SJCRH30 (cell line): Measurements from ENCODE around the gene PAM. TPM values are rescaled to one million over a fixed set of nuclear protein-coding genes. Genes with fewer than 3 reads are reported as not detected.
A peak's percentile ranks its signal among the peaks of the same experiment; 100 is the strongest.

Source experiments
- DNase-seq, 2 experiments: peaks; one replicate each; pipeline ENCODE4 v3.0.0-alpha.2; 2015 to 2020
- H3K27ac ChIP-seq: fragments of 250-450 bp; sonication (Bioruptor Pico); 2 replicates; pipeline ENCODE4 v1.5.1; 2020; ENCODE audit warnings: mild to moderate bottlenecking, moderate library complexity
- H3K27me3 ChIP-seq: fragments of 250-450 bp; sonication (Bioruptor Pico); 2 replicates; pipeline ENCODE4 v1.5.1; 2020; ENCODE audit warnings: mild to moderate bottlenecking, moderate library complexity
- H3K36me3 ChIP-seq: fragments of 250-450 bp; sonication (Bioruptor Pico); 2 replicates; pipeline ENCODE4 v1.5.1; 2020; ENCODE audit warnings: mild to moderate bottlenecking, moderate library complexity
- H3K4me1 ChIP-seq: fragments of 250-450 bp; sonication (Bioruptor Pico); 2 replicates; pipeline ENCODE4 v1.5.1; 2020; ENCODE audit warnings: mild to moderate bottlenecking, moderate library complexity
- H3K4me3 ChIP-seq: fragments of 250-450 bp; sonication (Bioruptor Pico); 2 replicates; pipeline ENCODE4 v1.5.1; 2020; ENCODE audit warnings: mild to moderate bottlenecking, moderate library complexity
- H3K9me3 ChIP-seq: fragments of 250-450 bp; sonication (Bioruptor Pico); replicated peaks from 2 replicates; pipeline ENCODE4 v1.5.1; 2020; ENCODE audit warnings: mild to moderate bottlenecking, moderate library complexity
- total RNA-seq: library from RNA; depleted of rRNA; stranded (reverse); fragments of >200 nt; shearing (Covaris generic); gene quantifications from 2 replicates; pipeline ENCODE4 v1.2.3, GENCODE V29; 2014

The PAM gene
- total RNA-seq, 1 experiment from 2014 or later: 144 TPM

DNA sequence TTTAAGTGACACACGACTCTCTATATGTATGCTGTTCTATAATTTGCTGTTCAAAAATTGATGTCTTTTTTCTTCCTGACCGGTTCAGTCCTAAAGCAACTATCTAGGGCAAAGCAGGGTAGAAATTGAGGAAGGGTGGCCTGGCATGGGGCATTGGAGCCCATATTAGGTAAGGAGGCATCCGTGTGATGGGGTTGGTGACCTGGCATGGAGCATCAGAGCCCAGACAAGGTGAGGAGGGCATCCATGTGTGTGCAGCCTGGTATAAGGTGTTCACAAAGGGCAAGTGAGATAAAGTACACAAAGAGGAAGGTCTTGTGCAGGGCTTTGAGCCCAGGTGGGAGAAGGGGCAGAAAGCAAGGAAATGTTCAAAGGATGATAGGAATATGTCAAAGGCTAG lies 104.9 kb downstream of the PAM start:
- no peaks in the 10 kb centered on the region for H3K4me1 ChIP-seq
- no peak overlapping the region for H3K4me3 ChIP-seq
- H3K36me3 ChIP-seq: no peaks in the 10 kb centered on the region
- DNase-seq: no peak
- H3K9me3 ChIP-seq: no peaks in the 10 kb centered on the region
- H3K27ac ChIP-seq: no peak overlapping the region
- no peaks in the 10 kb centered on the region for H3K27me3 ChIP-seq

DNA sequence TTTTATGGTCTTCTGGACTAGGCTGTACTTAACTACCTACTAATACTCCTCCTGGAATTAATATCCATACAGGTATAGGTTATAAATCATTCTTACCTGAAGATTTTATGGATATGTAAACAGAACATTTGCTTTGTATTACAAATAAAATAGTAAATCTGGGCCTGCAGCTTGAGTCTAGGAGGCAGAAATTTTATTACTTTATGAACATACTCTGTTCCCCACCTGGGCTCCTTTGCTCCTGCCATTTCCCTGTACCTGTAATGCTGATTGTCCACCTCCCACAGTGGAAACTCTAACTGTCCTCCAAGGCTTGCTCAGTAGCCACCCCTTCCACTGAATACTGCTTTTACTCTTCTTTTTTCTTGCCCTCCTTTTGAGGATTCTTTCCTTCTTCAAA lies 108.0 kb downstream of the PAM start:
- Histone ChIP-seq H3K27me3 (no peaks in the 10 kb centered on the region), H3K4me1 (no peaks in the 10 kb centered on the region), H3K9me3 (no peaks in the 10 kb centered on the region), H3K27ac (no peak overlapping the region), H3K4me3 (no peak overlapping the region), H3K36me3 (no peaks in the 10 kb centered on the region)
- no peak for DNase-seq

DNA sequence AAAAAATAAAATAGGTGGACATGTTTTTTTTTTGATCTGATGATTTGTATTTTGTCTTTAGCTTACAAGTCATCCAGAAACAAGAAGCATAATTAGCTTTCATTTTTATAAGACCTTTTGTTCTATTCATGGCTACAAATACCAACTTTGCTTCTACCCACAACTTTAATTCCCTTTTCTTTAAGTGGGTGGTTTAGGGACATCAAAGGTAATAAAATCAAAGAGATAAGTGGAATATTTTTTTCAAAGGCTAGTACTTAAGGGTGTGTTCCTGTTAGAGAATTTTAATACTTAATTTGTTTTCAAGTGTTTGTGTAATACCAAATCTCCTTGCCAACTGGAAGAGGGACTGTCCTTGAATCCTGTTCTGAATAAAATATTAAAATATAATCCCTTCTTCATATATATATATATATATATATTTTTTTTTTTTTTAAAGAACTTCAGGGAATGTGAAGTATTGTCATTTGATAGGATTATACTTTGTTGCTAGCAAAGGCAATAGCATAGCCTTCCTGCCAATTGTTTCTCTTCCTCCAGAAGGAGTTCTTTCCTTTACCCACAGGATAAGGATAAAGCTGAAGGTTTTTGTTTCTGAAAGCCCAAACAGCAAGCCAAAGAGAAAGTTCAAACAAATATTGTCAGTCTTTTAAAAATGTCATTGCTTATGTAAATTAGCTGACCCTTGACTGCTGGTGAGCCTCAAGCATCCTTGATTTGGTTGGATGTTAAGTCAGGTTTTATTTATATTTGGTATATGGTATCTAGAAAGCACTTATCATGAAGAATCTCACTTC lies 108.9 kb downstream of the PAM start:
- H3K27me3 ChIP-seq: no peaks in the 10 kb centered on the region
- no peak overlapping the region for H3K27ac ChIP-seq
- H3K4me1 ChIP-seq: no peaks in the 10 kb centered on the region
- no peaks in the 10 kb centered on the region for H3K36me3 ChIP-seq
- H3K9me3 ChIP-seq: no peaks in the 10 kb centered on the region
- DNase-seq: no peak
- H3K4me3 ChIP-seq: no peak overlapping the region

DNA sequence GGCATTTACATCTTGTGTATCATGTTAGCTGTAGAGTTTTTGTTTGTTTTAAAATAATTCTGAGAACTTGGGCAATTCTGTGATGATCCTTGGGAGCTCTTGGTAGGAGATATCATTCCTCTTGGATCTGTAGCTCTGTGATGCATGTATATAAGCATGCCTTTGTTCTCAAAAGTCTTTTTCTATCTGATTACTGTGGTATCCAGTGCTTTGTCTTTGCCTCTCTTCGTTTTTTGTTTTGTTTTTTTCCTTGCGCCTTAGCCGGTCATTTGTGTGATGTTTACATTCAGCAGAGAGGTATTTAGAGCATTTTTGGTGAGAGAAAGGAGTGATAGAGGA lies 110.0 kb downstream of the PAM start:
- DNase-seq: no peak
- peak overlapping the region; percentile 81 for H3K27ac ChIP-seq
- peak overlapping the region; percentile 71 for H3K4me3 ChIP-seq
- H3K4me1 ChIP-seq: no peaks in the 10 kb centered on the region
- H3K36me3 ChIP-seq: 0 out of 2 replicates have a peak, but pooled peaks cover 3% of the 10 kb centered on the region
- no peaks in the 10 kb centered on the region for H3K9me3 ChIP-seq
- H3K27me3 ChIP-seq: no peaks in the 10 kb centered on the region

DNA sequence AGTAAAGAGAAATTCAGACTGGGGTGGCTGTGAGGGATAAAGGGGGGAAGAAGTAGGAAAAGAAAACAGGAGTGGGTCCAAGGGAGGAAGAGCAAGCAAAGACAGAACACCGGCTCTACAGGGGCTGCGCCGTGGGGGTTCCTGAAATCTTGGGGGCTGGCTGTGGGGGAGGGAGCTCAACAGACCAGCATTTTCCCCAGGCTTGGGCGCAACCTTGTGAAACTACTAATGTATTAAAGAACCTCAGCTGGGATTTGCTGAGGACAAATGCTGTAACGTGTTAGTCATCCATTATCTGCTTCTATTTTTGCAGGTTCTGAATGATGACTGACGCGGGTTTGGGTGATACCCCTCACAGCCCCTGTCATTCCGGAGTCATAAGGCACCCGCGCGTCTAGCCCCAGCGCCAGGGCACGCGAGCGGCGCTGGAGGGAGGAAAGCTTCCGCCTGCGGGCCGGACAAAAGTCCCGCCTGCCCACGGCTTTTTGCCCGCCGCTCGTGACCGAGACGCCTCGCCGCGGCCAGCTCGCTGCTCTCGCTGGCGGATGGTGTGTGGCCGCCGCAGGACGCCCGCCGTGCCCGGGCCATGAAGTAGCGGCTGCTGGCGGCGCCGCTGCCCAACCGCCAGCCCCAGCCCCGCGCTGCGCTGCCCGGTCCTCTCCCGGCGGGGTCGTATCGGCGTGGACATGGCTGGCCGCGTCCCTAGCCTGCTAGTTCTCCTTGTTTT lies 110.6 kb downstream of the PAM start:
- DNase-seq: peak; percentile 72 to 74
- peak overlapping the region; percentile 71 for H3K4me3 ChIP-seq

DNA sequence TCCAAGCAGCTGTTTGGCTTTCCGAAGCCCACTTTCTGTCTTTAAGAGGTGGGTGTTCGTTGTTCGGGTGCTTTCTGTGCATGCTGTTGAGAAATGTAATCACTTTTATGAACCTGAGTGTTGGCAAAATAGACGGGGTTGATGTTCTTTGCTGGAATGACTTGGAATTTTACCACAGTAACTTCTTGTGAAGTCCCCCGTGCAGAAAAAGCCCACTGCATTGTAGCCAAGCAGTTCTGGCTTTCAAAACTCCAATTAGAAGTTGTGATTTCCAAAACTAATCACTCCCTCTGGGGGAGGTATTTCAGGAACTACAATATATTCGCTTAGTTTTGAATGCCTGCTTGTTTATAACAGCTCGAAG lies 111.1 kb downstream of the PAM start:
- Histone ChIP-seq H3K4me3 (peak overlapping the region; percentile 71), H3K27ac (peak overlapping the region; percentile 81)

More for the DNA sequence above, 110.6 kb downstream of the PAM start:
- Histone ChIP-seq H3K36me3 (0 out of 2 replicates have a peak, but pooled peaks cover 3% of the 10 kb centered on the region), H3K9me3 (no peaks in the 10 kb centered on the region), H3K27ac (peak overlapping the region; percentile 81), H3K27me3 (no peaks in the 10 kb centered on the region), H3K4me1 (no peaks in the 10 kb centered on the region)

DNA sequence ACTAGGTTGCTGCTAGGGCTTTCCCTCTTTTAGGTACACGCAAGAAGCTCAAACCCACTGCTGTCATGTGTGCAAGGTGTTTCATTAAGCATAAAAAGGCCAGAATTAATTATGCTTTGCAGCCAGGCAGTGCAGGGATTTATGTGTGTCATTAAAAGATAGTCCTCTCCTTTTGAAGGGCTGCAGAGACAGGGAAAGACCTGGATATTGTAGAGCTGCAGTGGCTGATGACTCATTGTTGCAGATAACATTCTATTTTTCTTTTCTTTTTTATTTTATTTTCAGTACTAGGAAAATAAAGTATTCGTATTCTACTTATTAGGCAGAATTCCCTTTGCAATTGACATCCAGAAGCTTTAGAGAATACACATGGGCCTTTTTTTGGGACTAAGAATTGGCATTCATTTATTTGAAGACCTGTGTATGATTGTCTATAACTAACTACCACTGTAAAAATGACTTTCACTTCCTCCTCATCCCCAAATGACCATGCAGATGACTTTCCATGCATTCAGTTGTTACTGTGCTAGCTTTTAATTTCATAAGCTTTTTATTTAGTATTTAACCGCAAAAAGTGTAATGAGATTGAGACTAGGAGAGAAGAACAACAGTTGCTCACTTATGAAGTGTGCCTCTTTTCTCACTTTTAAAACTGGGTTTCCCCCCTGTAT lies 113.0 kb downstream of the PAM start:
- H3K4me1 ChIP-seq: no peaks in the 10 kb centered on the region
- no peaks in the 10 kb centered on the region for H3K27me3 ChIP-seq
- no peak overlapping the region for H3K4me3 ChIP-seq
- H3K36me3 ChIP-seq: 0 out of 2 replicates have a peak, but pooled peaks cover 3% of the 10 kb centered on the region
- no peak for DNase-seq
- no peaks in the 10 kb centered on the region for H3K9me3 ChIP-seq
- H3K27ac ChIP-seq: no peak overlapping the region

More for the DNA sequence above, 111.1 kb downstream of the PAM start:
- no peak for DNase-seq
- Histone ChIP-seq H3K27me3 (no peaks in the 10 kb centered on the region), H3K36me3 (0 out of 2 replicates have a peak, but pooled peaks cover 3% of the 10 kb centered on the region), H3K9me3 (no peaks in the 10 kb centered on the region), H3K4me1 (no peaks in the 10 kb centered on the region)

DNA sequence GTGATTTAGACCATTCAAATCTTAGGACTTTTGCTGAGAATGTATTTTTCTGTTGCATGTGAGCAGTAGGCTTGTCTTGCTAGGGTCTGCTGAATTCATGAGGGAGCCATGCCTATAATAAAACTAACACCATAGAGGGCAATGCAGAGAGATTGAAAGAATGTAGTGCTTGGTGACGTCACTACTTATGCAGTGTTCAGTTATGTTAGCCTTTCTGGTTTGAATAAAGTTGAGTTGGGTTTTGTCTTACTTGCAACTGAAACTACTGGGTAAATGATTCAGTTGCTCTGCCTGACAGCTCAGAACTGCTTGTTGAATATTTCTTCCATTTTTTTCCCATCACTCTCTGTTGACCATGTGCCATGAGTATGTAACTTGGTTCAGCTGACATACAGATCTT lies 114.1 kb downstream of the PAM start:
- Histone ChIP-seq H3K27ac (no peak overlapping the region), H3K4me3 (no peak overlapping the region), H3K4me1 (no peaks in the 10 kb centered on the region), H3K9me3 (0 out of 2 replicates have a peak, but pooled peaks cover 5% of the 10 kb centered on the region), H3K27me3 (no peaks in the 10 kb centered on the region), H3K36me3 (0 out of 2 replicates have a peak, but pooled peaks cover 3% of the 10 kb centered on the region)
- DNase-seq: no peak

DNA sequence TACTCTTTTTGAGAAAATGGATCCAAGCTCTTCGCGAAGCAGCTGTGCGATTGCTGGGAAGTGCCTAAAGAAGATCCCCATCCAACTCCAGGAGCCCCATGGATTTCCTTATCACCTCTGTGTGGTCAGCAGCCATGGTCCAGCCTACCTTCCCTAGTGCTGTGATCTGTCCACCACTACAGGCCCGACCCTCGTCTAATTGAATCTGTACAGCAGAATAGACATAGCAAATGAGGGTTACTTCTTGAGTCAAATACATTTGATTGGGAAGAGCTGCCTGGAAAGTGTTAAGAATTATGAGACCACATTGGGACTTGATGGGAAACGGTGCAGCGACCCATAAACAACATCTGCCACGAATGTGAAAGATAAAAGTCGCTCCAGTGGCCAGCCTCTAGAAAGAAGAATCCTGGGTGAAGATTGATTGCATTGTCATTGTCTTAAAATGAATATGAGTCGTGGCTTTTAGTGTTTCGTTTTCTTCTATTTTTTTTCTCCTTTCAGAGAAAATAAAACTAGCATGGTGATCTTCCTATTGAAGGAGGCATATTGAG lies 118.4 kb downstream of the PAM start:
- Histone ChIP-seq H3K4me3 (no peak overlapping the region), H3K27me3 (no peaks in the 10 kb centered on the region), H3K27ac (no peak overlapping the region), H3K36me3 (0 out of 2 replicates have a peak, but pooled peaks cover 5% of the 10 kb centered on the region), H3K9me3 (0 out of 2 replicates have a peak, but pooled peaks cover 6% of the 10 kb centered on the region), H3K4me1 (no peaks in the 10 kb centered on the region)
- no peak for DNase-seq

DNA sequence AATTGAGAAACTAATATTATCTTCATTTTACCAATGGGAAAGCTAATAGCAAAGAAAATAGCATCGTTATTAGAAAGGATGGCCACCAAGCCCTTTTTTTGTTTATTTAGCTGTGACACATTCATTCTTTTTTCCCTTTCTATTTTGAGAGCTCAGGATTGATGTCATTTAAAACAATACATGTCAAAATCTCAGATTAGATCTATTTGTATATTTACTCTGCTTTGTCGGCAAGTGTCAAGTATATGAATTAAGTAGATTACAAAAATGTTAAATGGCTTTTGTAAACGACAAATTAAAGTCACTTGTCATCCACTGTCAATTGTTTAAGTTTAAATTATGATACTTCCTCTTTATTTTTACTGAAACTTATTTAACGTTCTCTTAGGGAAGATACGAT lies 118.9 kb downstream of the PAM start:
- Histone ChIP-seq H3K27ac (no peak overlapping the region), H3K36me3 (0 out of 2 replicates have a peak, but pooled peaks cover 5% of the 10 kb centered on the region), H3K4me3 (no peak overlapping the region), H3K27me3 (no peaks in the 10 kb centered on the region), H3K9me3 (0 out of 2 replicates have a peak, but pooled peaks cover 6% of the 10 kb centered on the region), H3K4me1 (no peaks in the 10 kb centered on the region)
- no peak for DNase-seq

DNA sequence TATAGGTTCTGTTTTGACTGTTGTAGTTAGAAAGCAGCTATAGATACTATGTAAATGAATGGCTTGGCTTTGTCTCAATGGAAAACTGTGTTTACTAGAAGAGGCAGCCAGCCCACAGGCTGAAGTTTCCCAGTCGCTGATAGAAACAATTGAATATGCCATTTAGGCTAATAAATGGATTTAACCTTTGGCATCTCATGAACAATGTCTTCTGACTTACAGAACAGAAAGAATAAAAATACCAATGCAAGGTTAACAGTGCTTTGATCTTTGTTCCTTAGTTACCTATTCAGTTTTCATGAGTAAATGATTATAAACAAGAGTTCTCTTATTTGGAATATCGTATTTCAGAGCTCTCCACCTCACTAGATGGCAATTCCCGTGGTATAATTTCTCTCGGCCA lies 120.6 kb downstream of the PAM start:
- Histone ChIP-seq H3K27ac (no peak overlapping the region), H3K9me3 (0 out of 2 replicates have a peak, but pooled peaks cover 6% of the 10 kb centered on the region), H3K36me3 (0 out of 2 replicates have a peak, but pooled peaks cover 2% of the 10 kb centered on the region), H3K4me1 (no peaks in the 10 kb centered on the region), H3K27me3 (no peaks in the 10 kb centered on the region), H3K4me3 (no peak overlapping the region)
- no peak for DNase-seq

DNA sequence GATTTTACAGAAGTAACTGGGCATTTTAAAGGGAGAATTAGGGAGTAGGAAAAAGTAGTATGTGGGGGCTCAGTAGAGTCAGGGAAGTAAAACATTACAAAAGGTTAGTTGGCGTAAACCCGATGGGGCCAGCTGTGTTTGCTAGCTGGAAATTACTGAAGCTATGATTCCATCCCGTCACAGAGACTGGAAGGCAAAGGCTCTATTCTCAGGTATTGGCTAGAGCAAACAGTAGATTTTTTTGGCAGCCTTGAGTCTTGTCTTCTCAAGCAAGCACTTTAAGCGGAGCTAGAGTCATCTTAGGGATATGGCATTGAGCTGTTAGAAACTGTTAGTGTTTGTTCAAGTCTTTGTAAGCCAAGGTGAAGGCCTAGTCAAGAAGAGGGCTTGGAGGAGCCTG lies 121.5 kb downstream of the PAM start:
- H3K4me3 ChIP-seq: no peak overlapping the region
- no peaks in the 10 kb centered on the region for H3K27me3 ChIP-seq
- 0 out of 2 replicates have a peak, but pooled peaks cover 6% of the 10 kb centered on the region for H3K9me3 ChIP-seq
- DNase-seq: no peak
- 0 out of 2 replicates have a peak, but pooled peaks cover 2% of the 10 kb centered on the region for H3K36me3 ChIP-seq
- no peaks in the 10 kb centered on the region for H3K4me1 ChIP-seq
- no peak overlapping the region for H3K27ac ChIP-seq

DNA sequence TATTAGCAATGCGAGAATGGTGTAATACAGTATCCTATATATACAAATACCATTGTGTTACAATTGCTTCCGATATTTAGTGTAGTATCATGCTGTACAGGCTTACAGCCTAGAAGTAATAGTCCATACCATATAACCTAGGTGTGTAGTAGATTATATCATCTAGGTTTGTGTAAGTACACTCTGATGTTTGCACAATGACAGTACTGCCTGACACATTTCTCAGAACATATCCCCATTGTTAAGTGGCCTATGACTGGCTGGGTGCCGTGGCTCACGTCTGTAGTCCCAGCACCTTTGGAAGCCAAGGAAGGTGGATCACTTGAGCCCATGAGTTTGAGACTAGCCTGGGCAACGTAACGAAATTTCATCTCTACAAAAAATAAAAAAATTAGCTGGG lies 124.6 kb downstream of the PAM start:
- no peak for DNase-seq
- no peaks in the 10 kb centered on the region; the same call in 1 of the 2 replicates for H3K36me3 ChIP-seq
- H3K4me3 ChIP-seq: no peak overlapping the region
- no peaks in the 10 kb centered on the region for H3K27me3 ChIP-seq
- no peaks in the 10 kb centered on the region for H3K4me1 ChIP-seq
- no peaks in the 10 kb centered on the region for H3K9me3 ChIP-seq
- no peak overlapping the region for H3K27ac ChIP-seq

DNA sequence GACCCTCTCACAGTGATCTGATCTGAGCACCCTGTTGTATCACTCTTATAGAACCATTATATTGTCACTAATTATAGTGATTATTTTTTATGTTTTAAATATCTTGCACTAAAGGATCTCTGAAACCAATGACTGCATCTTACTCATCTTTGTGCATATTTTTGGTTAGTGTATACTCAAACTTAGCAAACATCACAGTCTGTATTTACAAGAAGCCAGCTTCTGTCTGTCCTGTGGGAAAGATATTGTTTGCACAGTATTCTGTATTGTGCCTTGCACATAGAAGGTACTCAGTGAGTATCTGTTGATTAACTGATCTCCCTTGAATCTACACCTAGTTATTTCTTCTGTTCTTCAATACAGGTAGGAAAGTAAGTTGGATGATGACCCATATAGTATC lies 131.5 kb downstream of the PAM start:
- no peaks in the 10 kb centered on the region for H3K4me1 ChIP-seq
- H3K9me3 ChIP-seq: no peaks in the 10 kb centered on the region
- DNase-seq: no peak
- H3K4me3 ChIP-seq: no peak overlapping the region
- H3K36me3 ChIP-seq: peaks cover 5% of the 10 kb centered on the region
- H3K27ac ChIP-seq: no peak overlapping the region
- no peaks in the 10 kb centered on the region for H3K27me3 ChIP-seq
